Retina (tissue), 1 donor: ENCODE measurements around the gene CHST9.

Experiments used
- DNase-seq: peaks from one replicate; pipeline ENCODE4 v3.0.0-alpha.2; 2016

CHST9 gene

DNA sequence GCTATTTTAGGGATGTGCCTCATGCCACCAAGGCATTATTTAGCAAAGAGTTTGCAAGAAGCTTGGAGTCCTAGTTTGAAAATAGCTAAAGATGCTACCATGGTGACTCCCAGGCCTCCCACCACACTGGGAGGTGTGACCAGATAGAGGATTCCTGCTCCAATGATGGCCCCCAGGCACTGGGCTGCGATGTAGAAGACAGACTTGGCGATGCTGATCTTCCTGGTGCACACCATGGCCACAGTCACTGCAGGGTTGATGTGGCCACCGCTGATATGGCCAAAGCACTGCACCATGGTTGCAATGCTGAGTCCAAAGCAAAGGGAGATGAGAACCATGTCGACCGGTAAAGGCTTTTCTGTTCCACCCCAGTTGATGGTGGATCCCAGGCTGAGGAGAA is 323.0 kb downstream of the CHST9 start:
- DNase-seq: no peak
